ENCODE data around the gene MARCHF3. TPM values are rescaled to one million over a fixed set of nuclear protein-coding genes. Genes with fewer than 3 reads are reported as not detected.

MARCHF3 gene
- total and polyA plus RNA-seq, 10 donors: 2.3 to 14.8 (median 10.9) TPM

DNA sequence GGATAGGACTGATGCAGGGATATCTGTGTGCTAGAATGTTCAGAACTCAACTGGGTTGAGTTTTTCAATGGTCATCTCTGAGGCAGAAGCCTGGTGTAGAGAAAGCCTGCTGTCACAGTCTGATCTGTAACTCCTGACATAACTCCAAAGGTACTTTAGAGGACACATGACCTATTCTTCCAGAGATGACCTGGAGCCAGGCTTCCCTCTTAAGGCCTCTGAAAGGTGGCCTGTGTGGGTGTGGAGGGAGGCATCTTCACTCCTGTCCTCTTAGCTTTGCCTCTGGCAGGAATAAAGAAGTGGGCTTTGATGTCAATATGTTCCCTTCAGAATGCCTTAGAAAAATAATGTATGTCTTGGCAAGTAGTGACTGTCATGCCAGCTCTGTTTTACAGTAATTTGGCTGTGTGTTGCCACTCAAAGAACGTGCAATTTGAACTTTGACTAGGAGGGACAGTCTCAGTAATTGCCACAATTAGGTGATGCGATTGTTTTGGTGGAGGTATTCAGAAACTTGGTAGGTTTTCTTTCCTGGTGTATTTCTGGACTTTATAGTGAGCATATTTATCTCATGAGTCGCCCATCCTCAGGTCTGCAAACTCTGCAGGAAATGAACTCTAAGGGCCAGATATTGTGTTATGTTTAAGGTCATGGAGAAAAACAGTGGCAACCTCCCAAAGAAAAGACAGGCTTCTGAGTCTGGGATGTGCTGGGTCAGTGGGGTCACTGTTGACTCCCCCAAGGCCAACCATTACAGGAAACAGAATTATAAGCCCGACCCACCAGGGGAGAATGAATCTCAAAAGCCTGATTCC, 46.2 kb upstream of the MARCHF3 start:
- no peaks in the 10 kb centered on the region for H3K36me3 ChIP-seq
- H3K27me3 ChIP-seq (replicated peaks in 1 of 7): no peaks in the 10 kb centered on the region
- no peak for TF ChIP-seq POLR2A (IDR thresholded peaks at IDR 0.05)
- H3K4me3 ChIP-seq: no peak overlapping the region
- intact Hi-C loops (cut with DNase I; ENCODE audit: low total_unique reads): no loop called here
- WGBS, 5 donors: 50 to 76% (median 68%) methylated on average over 4 of the region's 4 CpGs
- H3K4me1 ChIP-seq: peaks cover 5 to 33% (median 9%) of the 10 kb centered on the region in 6 donors
- peak overlapping the region in 6 of 8 donors; percentile 9 to 59 (median 26) for H3K27ac ChIP-seq
- no peaks in the 10 kb centered on the region for H3K9me3 ChIP-seq
- no peak for DNase-seq

- peaks cover 5 to 39% (median 11%) of the 10 kb centered on the region in 6 donors for H3K4me1 ChIP-seq
- WGBS, 5 donors: 94 to 97% (median 95%) methylated on average over 3 of the region's 3 CpGs
- H3K27ac ChIP-seq: no peak overlapping the region
- H3K36me3 ChIP-seq: no peaks in the 10 kb centered on the region
- H3K27me3 ChIP-seq (replicated peaks in 1 of 7): no peaks in the 10 kb centered on the region
- DNase-seq: no peak
- H3K4me3 ChIP-seq: no peak overlapping the region
- intact Hi-C loops (cut with DNase I; ENCODE audit: low total_unique reads): no loop called here
- no peaks in the 10 kb centered on the region for H3K9me3 ChIP-seq
- TF ChIP-seq POLR2AphosphoS5 (IDR thresholded peaks at IDR 0.05): no peak
- no peak for TF ChIP-seq POLR2A (IDR thresholded peaks at IDR 0.05)
- TF ChIP-seq CTCF (IDR thresholded peaks at IDR 0.05 in 8 of 11, conservative IDR thresholded peaks at IDR 0.05 in 3 of 11): no peak
These were observed 44.1 kb upstream of the MARCHF3 start for GRCh38 chr5:127074466-127074865.

GRCh38 chr5:127072861-127073846, 42.8 kb upstream of the MARCHF3 start, which contains the start of gene C5orf63:
C5orf63 (minus strand) TSS chr5:127073502; CDS start chr5:127058995, 14,507 bp downstream.
- Histone ChIP-seq H3K27me3 (replicated peaks in 1 of 7) (no peaks in the 10 kb centered on the region), H3K36me3 (no peaks in the 10 kb centered on the region), H3K4me1 (peaks cover 5 to 39% (median 11%) of the 10 kb centered on the region in 6 donors), H3K27ac (peak within 1 kb of the TSS; percentile 24 to 78 (median 68)), H3K9me3 (no peaks in the 10 kb centered on the region), H3K4me3 (peak within 1 kb of the TSS; percentile 47 to 74 (median 53))
- 15 to 49% (median 29%) methylated on average over 53 to 56 of the region's 56 CpGs for WGBS, 5 donors
- intact Hi-C loops (cut with DNase I; ENCODE audit: low total_unique reads): no loop called here
- DNase-seq: peak; percentile 95
- peak in 9 of 11 experiments; percentile 14 to 67 (median 47) for TF ChIP-seq CTCF (IDR thresholded peaks at IDR 0.05 in 8 of 11, conservative IDR thresholded peaks at IDR 0.05 in 3 of 11)
- peak; percentile 76 to 88 (median 77) for TF ChIP-seq POLR2AphosphoS5 (IDR thresholded peaks at IDR 0.05)
- no peak for TF ChIP-seq POLR2A (IDR thresholded peaks at IDR 0.05)

- Histone ChIP-seq H3K27ac (peak overlapping the region in 7 of 8 donors; percentile 9 to 41 (median 37)), H3K4me3 (no peak overlapping the region), H3K9me3 (no peaks in the 10 kb centered on the region), H3K4me1 (peaks cover 5 to 29% (median 11%) of the 10 kb centered on the region in 6 donors), H3K36me3 (peaks cover 0 to 8% (median 3%) of the 10 kb centered on the region in 6 donors), H3K27me3 (replicated peaks in 1 of 7) (no peaks in the 10 kb centered on the region)
- TF ChIP-seq CTCF (IDR thresholded peaks at IDR 0.05 in 8 of 11, conservative IDR thresholded peaks at IDR 0.05 in 3 of 11): peak in 2 of 11 experiments; percentile 11 to 15
- no peak for TF ChIP-seq POLR2A (IDR thresholded peaks at IDR 0.05)
- DNase-seq: no peak
- WGBS, 5 donors: 73 to 87% (median 78%) methylated on average over 2 of the region's 2 CpGs
- intact Hi-C loops (cut with DNase I; ENCODE audit: low total_unique reads): no loop called here
These were observed 39.9 kb upstream of the MARCHF3 start for GRCh38 chr5:127070243-127070642.

Data from spleen (tissue), 11 donors.